ENCODE measurements around the gene ZWILCH.

DNA sequence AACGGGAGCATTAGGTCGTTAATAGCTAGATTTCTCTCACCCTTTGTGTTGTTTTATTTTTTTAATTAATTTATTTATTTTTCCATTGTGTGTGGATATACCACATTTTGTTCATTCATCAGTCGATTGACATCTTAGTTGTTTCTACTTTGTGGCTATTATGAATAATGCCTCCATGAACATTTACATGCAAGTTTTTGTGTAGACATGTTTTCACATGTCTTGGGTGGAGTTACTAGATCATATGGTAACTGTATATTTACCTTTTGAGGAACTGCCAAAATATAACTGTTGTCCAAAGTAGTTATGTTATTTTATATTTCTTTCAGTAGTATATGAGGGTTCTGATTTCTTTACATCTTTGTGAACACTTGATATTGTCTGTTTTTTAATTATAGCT is 18.8 kb downstream of the ZWILCH start:
- TF ChIP-seq EZH2phosphoT487 (IDR thresholded peaks at IDR 0.05; ENCODE audit: borderline replicate concordance, low read depth) (no peak), RFX5 (IDR thresholded peaks at IDR 0.05; ENCODE audit: low read length) (no peak), EP300 (IDR thresholded peaks at IDR 0.05; ENCODE audit: borderline replicate concordance in 1 of 2, low read depth in 1 of 2, low read length in 1 of 2) (no peak), REST (IDR thresholded peaks at IDR 0.05; ENCODE audit: low read depth, low read length) (no peak), CTCF (IDR thresholded peaks at IDR 0.05) (no peak), JUND (IDR thresholded peaks at IDR 0.05) (no peak)
